HCT116 (cell line): Measurements from ENCODE around the gene HORMAD2. TPM values are rescaled to one million over a fixed set of nuclear protein-coding genes. Genes with fewer than 3 reads are reported as not detected.
"Not testable (repeated sequence)": the region's sequence is repeated elsewhere in the genome, so short reads cannot be mapped to it uniquely, and the experiment has no call there.

Experiments used
- ATAC-seq: fragments of 200-7000 bp; cut with Tn5 transposase; 2 replicates; pipeline ENCODE4 v1.9.1; 2020; ENCODE audit warnings: mild to moderate bottlenecking, moderate library complexity
- BruUV-seq: library from RNA; stranded (reverse); fragments of 400-500 nt; replicated peaks from 2 replicates; lab custom pipeline; 2021; lab: Mats Ljungman, UMichigan
- CTCF ChIA-PET: fragments of 300-600 bp; sonication (Branson Sonifier 250); formaldehyde crosslinking; loops from one replicate; lab custom pipeline; 2021; ENCODE audit warnings: antibody characterized with exemption; lab: Charles Lee
- POLR2A ChIA-PET: fragments of 300-600, 350-600 bp; sonication (Branson Sonifier 250); formaldehyde crosslinking; loops from one replicate; lab custom pipeline; 2021; ENCODE audit warnings: antibody characterized with exemption; lab: Charles Lee
- RAD21 ChIA-PET, 2 experiments: fragments of 300-600 bp; sonication (Branson Sonifier 250); formaldehyde crosslinking; loops; one replicate each; lab custom pipeline; 2023; ENCODE audit warnings: low total read pairs in 2 of 2; ENCODE audit not compliant: uncharacterized antibody in 2 of 2, unreplicated experiment in 2 of 2, low non-redundant PET in 1 of 2; lab: Charles Lee
- DNase-seq: peaks from one replicate; pipeline ENCODE4 v3.0.0-alpha.2; 2010; ENCODE audit warnings: low read depth, low spot score
- H2AFZ ChIP-seq: fragments of 200-600 bp; shearing (Covaris generic), sonication (generic); 2 replicates; pipeline ENCODE4 v1.6.1; 2017; ENCODE audit warnings: low read depth, mixed run types, mixed read lengths, antibody characterized with exemption, low read length; ENCODE audit not compliant: poor library complexity, severe bottlenecking
- H3K27ac ChIP-seq: 2 replicates; pipeline ENCODE4 v1.5.1; 2012; ENCODE audit warnings: low read depth, low read length
- H3K27me3 ChIP-seq: fragments of 200-600 bp; sonication (generic); 2 replicates; pipeline ENCODE4 v1.6.1; 2016; ENCODE audit warnings: mixed run types, low read length, mixed read lengths; ENCODE audit not compliant: insufficient read depth
- H3K36me3 ChIP-seq, 2 experiments: fragments of 200-500 bp in 1 of 2; fragments of 200-600 bp in 1 of 2; sonication (Bioruptor generic) in 1 of 2; sonication (generic) in 1 of 2; 2 replicates each; pipeline versions ENCODE4 v1.5.1 to v1.6.1; 2014 to 2016; ENCODE audit warnings: low read length in 2 of 2, inconsistent platforms in 1 of 2, mixed read lengths in 1 of 2, mixed run types in 1 of 2; ENCODE audit not compliant: insufficient read depth in 2 of 2, control insufficient read depth in 1 of 2
- H3K4me1 ChIP-seq, 2 experiments: fragments of 200-600 bp in 1 of 2; sonication (generic) in 1 of 2; 2 replicates each; pipeline versions ENCODE4 v1.5.1 to v1.6.1; 2012 to 2017; ENCODE audit warnings: low read length in 2 of 2, inconsistent platforms in 1 of 2, mild to moderate bottlenecking in 1 of 2, mixed read lengths in 1 of 2, mixed run types in 1 of 2, moderate library complexity in 1 of 2; ENCODE audit not compliant: insufficient read depth in 2 of 2, control insufficient read depth in 1 of 2
- H3K4me2 ChIP-seq: fragments of 200-600 bp; sonication (generic); 2 replicates; pipeline ENCODE4 v1.6.1; 2017; ENCODE audit warnings: mixed run types, low read length, mixed read lengths
- H3K4me3 ChIP-seq, 2 experiments: fragments of 200-600 bp in 1 of 2; sonication (generic) in 1 of 2; replicated peaks in 1 of 2; 2 replicates each; pipeline ENCODE4 v1.5.1; 2011 to 2016; ENCODE audit warnings: low read length in 2 of 2, control low read depth in 1 of 2, low read depth in 1 of 2, mild to moderate bottlenecking in 1 of 2, mixed read lengths in 1 of 2, mixed run types in 1 of 2
- H3K79me2 ChIP-seq: fragments of 200-600 bp; sonication (generic); 2 replicates; pipeline ENCODE4 v1.6.1; 2017; ENCODE audit warnings: mild to moderate bottlenecking, mixed run types, low read length, moderate library complexity, mixed read lengths; ENCODE audit not compliant: insufficient read depth
- H3K9ac ChIP-seq: fragments of 200-600 bp; sonication (generic); 2 replicates; pipeline ENCODE4 v1.6.1; 2016; ENCODE audit warnings: low read length, mixed read lengths
- H3K9me2 ChIP-seq: fragments of 200-600 bp; sonication (generic), shearing (Covaris generic); 2 replicates; pipeline ENCODE4 v1.6.1; 2017; ENCODE audit warnings: mixed run types, mild to moderate bottlenecking, moderate library complexity; ENCODE audit not compliant: insufficient read depth
- H3K9me3 ChIP-seq, 2 experiments: fragments of 200-500 bp in 1 of 2; fragments of 200-600 bp in 1 of 2; sonication (Bioruptor generic) in 1 of 2; sonication (generic) in 1 of 2; 2 replicates each; pipeline ENCODE4 v1.6.1; 2014 to 2017; ENCODE audit warnings: low read length in 2 of 2, mixed read lengths in 2 of 2, inconsistent platforms in 1 of 2, low read depth in 1 of 2, mild to moderate bottlenecking in 1 of 2, mixed run types in 1 of 2, moderate library complexity in 1 of 2; ENCODE audit not compliant: control insufficient read depth in 1 of 2, insufficient read depth in 1 of 2
- H4K20me1 ChIP-seq: fragments of 200-600 bp; sonication (generic), shearing (Covaris generic); 2 replicates; pipeline ENCODE4 v1.6.1; 2017; ENCODE audit warnings: mixed run types, mild to moderate bottlenecking, moderate library complexity; ENCODE audit not compliant: insufficient read depth
- EZH2phosphoT487 ChIP-seq: fragments of 200-600 bp; IDR thresholded peaks from 2 replicates; pipeline ENCODE4 v1.6.1; 2018; ENCODE audit warnings: antibody characterized with exemption, borderline replicate concordance
- JUND ChIP-seq: IDR thresholded peaks from 2 replicates; pipeline ENCODE4 v1.6.1; 2012
- POLR2AphosphoS5 ChIP-seq: IDR thresholded peaks from 2 replicates; pipeline ENCODE4 v1.6.1; 2011; ENCODE audit warnings: mild to moderate bottlenecking, low read depth, low read length, moderate library complexity
- REST ChIP-seq: IDR thresholded peaks from 2 replicates; pipeline ENCODE4 v1.6.1; 2012; ENCODE audit warnings: low read depth
- YY1 ChIP-seq: IDR thresholded peaks from 2 replicates; pipeline ENCODE4 v1.6.1; 2011; ENCODE audit warnings: low read length, low read depth, moderate library complexity, mild to moderate bottlenecking; ENCODE audit not compliant: insufficient replicate concordance; ENCODE audit errors: extremely low read depth
- intact Hi-C: fragments of 100-400 bp; cut with micrococcal nuclease; formaldehyde crosslinking; loops from 2 replicates; pipeline ENCODE4 v1.10.0; 2022
- total RNA-seq: library from RNA; stranded (reverse); gene quantifications from one replicate; pipeline ENCODE4 v1.2.1, GENCODE V29; 2021; ENCODE audit not compliant: unreplicated experiment
- TF ChIP-seq, protein P1 (sequence below), 3 experiments: fragments of 200-600 bp in 1 of 3; sonication (generic) in 1 of 3; IDR thresholded peaks in 2 of 3; conservative IDR thresholded peaks in 1 of 3; 2 replicates each; pipeline ENCODE4 v1.5.1; 2012 to 2017; ENCODE audit warnings: low read depth in 2 of 3, low read length in 2 of 3, antibody characterized with exemption in 1 of 3, borderline replicate concordance in 1 of 3, control low read depth in 1 of 3, mild to moderate bottlenecking in 1 of 3, mixed read lengths in 1 of 3, mixed run types in 1 of 3, moderate library complexity in 1 of 3; ENCODE audit not compliant: insufficient read depth in 1 of 3

The HORMAD2 gene
- total RNA-seq, 1 experiment from 2014 or later, result not detected

GRCh38 chr22:30056015-30056414, 24.2 kb upstream of the HORMAD2 start:
- ATAC-seq, result no peak
- Histone ChIP-seq H3K27me3 (no peaks in the 10 kb centered on the region), H3K79me2 (no peaks in the 10 kb centered on the region), H4K20me1 (no peaks in the 10 kb centered on the region), H3K4me3 (no peak overlapping the region), H3K27ac (no peak overlapping the region), H3K36me3 (no peaks in the 10 kb centered on the region), H3K9ac (no peak overlapping the region), H3K4me1 (no peaks in the 10 kb centered on the region), H3K9me2 (no peaks in the 10 kb centered on the region), H2AFZ (no peak overlapping the region)
- CTCF ChIA-PET, result no interaction called here
- RAD21 ChIA-PET, result no interaction called here
- no TSS peak for BruUV-seq
- intact Hi-C loops, result no loop called here
- DNase-seq, result no peak
- no peak for TF ChIP-seq YY1
- TF ChIP-seq, all 23 proteins: peak for 0
- Histone ChIP-seq H3K4me2 (no peak overlapping the region), H3K9me3 (no peaks in the 10 kb centered on the region)
- POLR2A ChIA-PET, result no interaction called here

DNA sequence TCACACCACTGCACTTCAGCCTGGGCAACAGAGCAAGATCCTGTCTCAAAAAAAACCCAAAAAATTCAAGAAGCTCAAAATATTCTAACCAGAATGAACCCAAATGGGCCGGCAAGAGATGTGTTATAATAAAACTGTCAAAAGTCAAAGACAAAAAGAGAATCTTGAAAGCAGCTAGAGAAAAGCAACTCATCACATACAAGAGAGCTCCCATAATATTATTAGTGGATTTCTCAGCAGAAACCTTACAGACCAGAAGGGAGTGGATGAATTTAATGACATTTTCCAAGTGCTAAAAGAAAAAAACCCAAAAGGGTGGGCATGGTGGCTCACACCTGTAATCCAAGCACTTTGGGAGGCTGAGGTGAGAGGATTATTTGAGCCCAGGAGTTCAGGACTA, 22.9 kb upstream of the HORMAD2 start:
- H3K4me1 ChIP-seq, result no peaks in the 10 kb centered on the region
- no peaks in the 10 kb centered on the region for H3K9me2 ChIP-seq
- ATAC-seq (no peak), DNase-seq (no peak)
- no peaks in the 10 kb centered on the region for H3K27me3 ChIP-seq
- H2AFZ ChIP-seq, result no peak overlapping the region
- TF ChIP-seq JUND (no peak), REST (no peak), POLR2AphosphoS5 (no peak), EZH2phosphoT487 (no peak)
- TF ChIP-seq, protein P1, sequence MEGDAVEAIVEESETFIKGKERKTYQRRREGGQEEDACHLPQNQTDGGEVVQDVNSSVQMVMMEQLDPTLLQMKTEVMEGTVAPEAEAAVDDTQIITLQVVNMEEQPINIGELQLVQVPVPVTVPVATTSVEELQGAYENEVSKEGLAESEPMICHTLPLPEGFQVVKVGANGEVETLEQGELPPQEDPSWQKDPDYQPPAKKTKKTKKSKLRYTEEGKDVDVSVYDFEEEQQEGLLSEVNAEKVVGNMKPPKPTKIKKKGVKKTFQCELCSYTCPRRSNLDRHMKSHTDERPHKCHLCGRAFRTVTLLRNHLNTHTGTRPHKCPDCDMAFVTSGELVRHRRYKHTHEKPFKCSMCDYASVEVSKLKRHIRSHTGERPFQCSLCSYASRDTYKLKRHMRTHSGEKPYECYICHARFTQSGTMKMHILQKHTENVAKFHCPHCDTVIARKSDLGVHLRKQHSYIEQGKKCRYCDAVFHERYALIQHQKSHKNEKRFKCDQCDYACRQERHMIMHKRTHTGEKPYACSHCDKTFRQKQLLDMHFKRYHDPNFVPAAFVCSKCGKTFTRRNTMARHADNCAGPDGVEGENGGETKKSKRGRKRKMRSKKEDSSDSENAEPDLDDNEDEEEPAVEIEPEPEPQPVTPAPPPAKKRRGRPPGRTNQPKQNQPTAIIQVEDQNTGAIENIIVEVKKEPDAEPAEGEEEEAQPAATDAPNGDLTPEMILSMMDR (IDR thresholded peaks at IDR 0.05 in 2 of 3, conservative IDR thresholded peaks at IDR 0.05 in 1 of 3; ENCODE audit: borderline replicate concordance in 1 of 3, insufficient read depth in 1 of 3, low read depth in 2 of 3, low read length in 2 of 3), result no peak
- no peaks in the 10 kb centered on the region for H3K79me2 ChIP-seq
- no TSS peak for BruUV-seq
- H3K36me3 ChIP-seq, result no peaks in the 10 kb centered on the region
- H3K9me3 ChIP-seq, result no peaks in the 10 kb centered on the region
- no peaks in the 10 kb centered on the region for H4K20me1 ChIP-seq
- intact Hi-C loops, result no loop called here
- H3K4me3 ChIP-seq, result no peak overlapping the region
- H3K4me2 ChIP-seq, result no peak overlapping the region
- ChIA-PET RAD21 (no interaction called here), CTCF (no interaction called here), POLR2A (interaction anchor here (0.9 kb wide), 1 partner anchor 9 kb away, joined by 3 read pairs; no protein-coding TSS in a partner anchor)
- H3K9ac ChIP-seq, result no peak overlapping the region
- H3K27ac ChIP-seq, result no peak overlapping the region

- POLR2A ChIA-PET, H3K9me3 ChIP-seq, H2AFZ ChIP-seq, H3K27me3 ChIP-seq, DNase-seq, H3K4me2 ChIP-seq, H3K4me1 ChIP-seq, intact Hi-C loops, CTCF ChIA-PET, ATAC-seq, H3K4me3 ChIP-seq, RAD21 ChIA-PET, H3K9me2 ChIP-seq, H4K20me1 ChIP-seq, BruUV-seq, H3K9ac ChIP-seq, H3K79me2 ChIP-seq, H3K27ac ChIP-seq, H3K36me3 ChIP-seq: not testable (repeated sequence)
Measured at GRCh38 chr22:30059346-30060020, 20.8 kb upstream of the HORMAD2 start.
